Loucy (cell line): ENCODE data around the gene ZBED1.

Source experiments
- H2AFZ ChIP-seq: fragments of 200-600 bp; sonication (generic); 2 replicates; pipeline ENCODE4 v1.6.0; 2016; ENCODE audit warnings: antibody characterized with exemption, mild to moderate bottlenecking, low read length, moderate library complexity
- H3F3A ChIP-seq: fragments of 200-600 bp; 2 replicates; pipeline ENCODE4 v1.6.0; 2016; ENCODE audit warnings: antibody characterized with exemption, low read depth, mild to moderate bottlenecking
- H3K27me3 ChIP-seq: fragments of 200-600 bp; sonication (generic); 2 replicates; pipeline ENCODE4 v1.6.1; 2014; ENCODE audit warnings: low read length, mild to moderate bottlenecking; ENCODE audit not compliant: insufficient read depth, poor library complexity, severe bottlenecking
- H3K36me3 ChIP-seq: fragments of 200-600 bp; sonication (generic); 2 replicates; pipeline ENCODE4 v1.6.1; 2016; ENCODE audit warnings: low read length; ENCODE audit not compliant: insufficient read depth
- H3K4me1 ChIP-seq: fragments of 200-600 bp; sonication (generic); 2 replicates; pipeline ENCODE4 v1.5.1; 2014; ENCODE audit warnings: low read length, mild to moderate bottlenecking; ENCODE audit not compliant: insufficient read depth, poor library complexity, severe bottlenecking
- H3K4me2 ChIP-seq: fragments of 200-600 bp; sonication (generic); 2 replicates; pipeline ENCODE4 v1.6.0; 2014; ENCODE audit warnings: antibody characterized with exemption, low read length, low read depth, mild to moderate bottlenecking; ENCODE audit not compliant: poor library complexity, severe bottlenecking
- H3K4me3 ChIP-seq: fragments of 200-600 bp; sonication (generic); 2 replicates; pipeline ENCODE4 v1.5.1; 2014; ENCODE audit warnings: low read length, mild to moderate bottlenecking, mixed read lengths; ENCODE audit not compliant: poor library complexity, severe bottlenecking
- H3K79me2 ChIP-seq: fragments of 200-600 bp; sonication (generic); 2 replicates; pipeline ENCODE4 v1.6.1; 2014; ENCODE audit warnings: low read length; ENCODE audit not compliant: insufficient read depth
- H3K9ac ChIP-seq: fragments of 200-600 bp; sonication (generic); 2 replicates; pipeline ENCODE4 v1.6.0; 2014; ENCODE audit warnings: mild to moderate bottlenecking, low read depth, low read length, moderate library complexity; ENCODE audit not compliant: poor library complexity, severe bottlenecking
- H3K9me2 ChIP-seq: fragments of 200-600 bp; sonication (generic); replicated peaks from 2 replicates; pipeline ENCODE4 v1.6.1; 2016; ENCODE audit warnings: low read depth, low read length, mixed read lengths
- H3K9me3 ChIP-seq: fragments of 200-600 bp; sonication (generic); 2 replicates; pipeline ENCODE4 v1.6.1; 2014; ENCODE audit warnings: mild to moderate bottlenecking, antibody characterized with exemption, low read length, low read depth; ENCODE audit not compliant: insufficient read depth
- H4K20me1 ChIP-seq: fragments of 200-600 bp; sonication (generic); 2 replicates; pipeline ENCODE4 v1.6.0; 2014; ENCODE audit warnings: antibody characterized with exemption, low read length, mild to moderate bottlenecking; ENCODE audit not compliant: insufficient read depth, poor library complexity, severe bottlenecking
- CTCF ChIP-seq: fragments of 200-600 bp; sonication (generic); conservative IDR thresholded peaks from 2 replicates; pipeline ENCODE4 v1.5.1; 2014; ENCODE audit warnings: mild to moderate bottlenecking, antibody characterized with exemption, low read length
- EZH2phosphoT487 ChIP-seq: fragments of 200-600 bp; IDR thresholded peaks from 2 replicates; pipeline ENCODE4 v1.6.1; 2018; ENCODE audit warnings: antibody characterized with exemption, mild to moderate bottlenecking, moderate library complexity, borderline replicate concordance

The ZBED1 gene

DNA sequence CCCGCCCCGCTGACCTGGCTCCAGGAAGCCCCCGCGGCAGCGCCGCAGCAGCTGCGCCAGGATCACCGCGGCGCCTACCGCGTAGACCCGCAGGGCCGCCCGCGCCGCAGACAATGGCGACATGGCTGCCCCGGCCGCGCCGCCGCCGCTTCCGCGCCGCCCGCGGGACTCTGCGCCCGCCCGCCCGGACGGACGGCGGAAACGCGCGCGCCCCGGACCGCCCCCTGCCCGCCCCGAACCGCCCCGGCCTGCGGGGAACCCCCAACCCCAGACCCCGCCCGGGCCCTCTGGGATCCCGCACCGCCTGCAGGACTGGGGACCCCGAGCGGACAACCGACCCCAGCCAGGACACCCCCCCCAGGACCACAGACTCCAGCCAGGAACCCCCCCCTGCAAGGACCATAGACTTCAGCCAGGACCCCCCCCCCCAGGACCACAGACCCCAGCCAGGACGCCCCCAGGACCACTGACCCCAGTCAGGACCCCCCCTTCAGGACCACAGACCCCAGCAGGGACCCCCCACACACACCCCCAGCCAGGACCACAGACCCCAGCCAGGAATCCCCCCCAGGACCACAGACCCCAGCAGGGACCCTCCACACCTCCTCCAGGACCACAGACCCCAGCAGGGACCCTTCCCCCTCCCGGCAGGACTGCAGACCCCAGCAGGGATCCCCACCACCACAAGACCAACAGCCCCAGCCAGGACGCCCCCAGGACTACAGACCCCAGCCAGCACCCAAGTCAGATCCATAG is at the start of gene ZBED1, which contains the start of gene DHRSX:
Gene ZBED1, minus strand, starts transcription at position 174 of the 756 bp plus-strand sequence. CDS start 10,257 bp downstream, outside the sequence.
Gene DHRSX, minus strand, starts transcription at position 174 of the 756 bp plus-strand sequence. Its CDS starts 51 bp downstream, at position 123.
- Histone ChIP-seq H3K36me3 (no peaks in the 10 kb centered on the region), H3K4me1 (peaks cover 14% of the 10 kb centered on the region), H3K4me3 (peak within 1 kb of the TSS; percentile 85), H3K9ac (peak within 1 kb of the TSS; percentile 84), H2AFZ (no peak within 1 kb of the TSS), H4K20me1 (peaks cover 13% of the 10 kb centered on the region), H3K27me3 (no peaks in the 10 kb centered on the region), H3K4me2 (peak within 1 kb of the TSS; percentile 87), H3F3A (no peaks in the 10 kb centered on the region), H3K9me2 (no peaks in the 10 kb centered on the region), H3K9me3 (no peaks in the 10 kb centered on the region), H3K79me2 (peaks cover 36% of the 10 kb centered on the region)
- TF ChIP-seq EZH2phosphoT487 (no peak), CTCF (no peak)

DNA sequence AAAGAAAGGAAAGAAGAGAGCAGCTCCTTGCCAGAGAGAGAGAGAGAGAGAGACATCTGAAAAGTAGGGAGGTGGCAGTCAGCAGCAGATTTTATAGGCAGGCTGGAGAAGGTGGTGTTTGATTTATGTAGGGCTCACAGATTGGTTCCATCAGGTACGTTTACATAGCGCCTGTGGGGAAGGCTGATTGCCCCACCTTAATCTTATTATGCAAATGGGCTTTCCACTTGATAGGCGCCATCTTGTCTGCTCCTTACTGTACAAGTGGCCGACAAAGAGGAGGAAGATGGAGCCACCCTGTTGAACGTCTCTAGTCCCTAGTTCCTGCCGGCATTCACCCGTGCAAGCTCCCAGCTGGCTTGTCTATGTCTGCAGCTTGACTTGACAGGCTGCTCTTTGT is 49.1 kb upstream of the ZBED1 start:
- H3K79me2 ChIP-seq, result no peaks in the 10 kb centered on the region
- H3K9ac ChIP-seq, result no peak overlapping the region
- TF ChIP-seq EZH2phosphoT487, result no peak
- TF ChIP-seq CTCF, result no peak
- H3K9me3 ChIP-seq, result no peaks in the 10 kb centered on the region
- no peaks in the 10 kb centered on the region for H3K9me2 ChIP-seq
- no peaks in the 10 kb centered on the region for H3F3A ChIP-seq
- no peaks in the 10 kb centered on the region for H4K20me1 ChIP-seq
- no peaks in the 10 kb centered on the region for H3K27me3 ChIP-seq
- no peaks in the 10 kb centered on the region for H3K36me3 ChIP-seq
- no peak overlapping the region for H2AFZ ChIP-seq
- H3K4me3 ChIP-seq, result no peak overlapping the region
- no peaks in the 10 kb centered on the region for H3K4me1 ChIP-seq
- no peak overlapping the region for H3K4me2 ChIP-seq

DNA sequence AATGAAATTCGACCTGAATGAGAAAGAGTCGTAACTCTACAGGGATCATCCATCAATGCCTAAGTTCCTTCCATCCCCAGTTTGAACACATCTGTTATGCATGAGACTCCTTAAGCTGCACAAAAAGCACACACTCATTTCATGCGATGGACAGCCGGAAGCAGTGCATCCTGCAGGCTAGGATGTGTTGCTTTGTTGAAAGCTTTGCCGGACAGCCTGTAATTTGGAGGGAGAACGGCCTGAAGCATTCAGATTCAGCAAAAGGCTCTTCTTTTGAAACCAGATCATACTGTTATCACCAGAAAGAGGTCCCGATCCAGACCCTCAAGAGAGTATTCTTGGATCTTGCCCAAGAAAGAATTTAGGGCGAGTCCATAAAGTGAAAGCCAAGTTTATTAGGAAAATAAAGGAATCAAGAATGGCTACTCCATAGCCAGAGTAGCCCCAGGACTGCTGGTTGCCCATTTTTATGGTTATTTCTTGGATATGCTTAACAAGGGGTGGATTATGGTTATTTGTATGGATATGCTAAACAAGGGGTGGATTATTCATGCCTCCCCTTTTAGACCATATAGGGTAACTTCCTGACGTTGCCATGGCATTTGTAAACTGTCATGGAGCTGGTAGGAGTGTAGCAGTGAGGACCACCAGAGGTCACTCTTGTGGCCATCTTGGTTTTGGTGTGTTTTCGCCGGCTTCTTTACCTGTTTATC is 48.1 kb upstream of the ZBED1 start:
- Histone ChIP-seq H4K20me1 (no peaks in the 10 kb centered on the region), H3K9me2 (no peaks in the 10 kb centered on the region), H3K4me3 (no peak overlapping the region), H3K4me1 (no peaks in the 10 kb centered on the region), H3F3A (no peaks in the 10 kb centered on the region), H3K9me3 (no peaks in the 10 kb centered on the region), H3K27me3 (no peaks in the 10 kb centered on the region), H3K79me2 (no peaks in the 10 kb centered on the region), H3K36me3 (no peaks in the 10 kb centered on the region), H2AFZ (no peak overlapping the region), H3K4me2 (no peak overlapping the region), H3K9ac (no peak overlapping the region)
- TF ChIP-seq EZH2phosphoT487, result no peak
- TF ChIP-seq CTCF, result no peak
